H1 (cell line): ENCODE measurements around the gene SIK2. TPM values are rescaled to one million over a fixed set of nuclear protein-coding genes. Genes with fewer than 3 reads are reported as not detected.

Source experiments
- BACH1 ChIP-seq: IDR thresholded peaks from 2 replicates; pipeline ENCODE4 v1.6.1; 2012; ENCODE audit warnings: low read length, improper control_type of control experiment
- FOSL1 ChIP-seq: IDR thresholded peaks from 2 replicates; pipeline ENCODE4 v1.6.1; 2011; ENCODE audit warnings: mild to moderate bottlenecking, low read depth, low read length, moderate library complexity; ENCODE audit not compliant: insufficient read depth
- GABPA ChIP-seq: IDR thresholded peaks from 2 replicates; pipeline ENCODE4 v1.6.1; 2011; ENCODE audit warnings: mild to moderate bottlenecking, low read length, moderate library complexity, borderline replicate concordance; ENCODE audit not compliant: insufficient read depth
- KDM4A ChIP-seq: IDR thresholded peaks from one replicate; pipeline ENCODE4 v1.7.1; 2012; ENCODE audit warnings: low read depth, mild to moderate bottlenecking, moderate library complexity, low read length, inconsistent platforms; ENCODE audit not compliant: severe bottlenecking
- NRF1 ChIP-seq: IDR thresholded peaks from 2 replicates; pipeline ENCODE4 v1.6.1; 2011; ENCODE audit warnings: mild to moderate bottlenecking, low read depth, low read length, improper control_type of control experiment
- POLR2AphosphoS5 ChIP-seq: IDR thresholded peaks from 2 replicates; pipeline ENCODE4 v1.6.1; 2011; ENCODE audit warnings: low read depth, low read length
- polyA plus RNA-seq, 7 experiments: library from polyadenylated mRNA; depleted of rRNA in 3 of 7; stranded (reverse) in 5 of 7; unstranded in 2 of 7; fragments of >200 nt in 5 of 7; fragments of 200-250 nt in 2 of 7; gene quantifications; 1 replicate in 5 of 7; 2 replicates in 1 of 7; 4 replicates in 1 of 7; pipeline versions ENCODE4 v1.2.1 to v1.2.3, GENCODE V29; 2011 to 2013; ENCODE audit warnings: missing spikeins in 2 of 7, mixed read lengths in 2 of 7
- total RNA-seq: library from RNA; stranded (reverse); fragmentation: NEBNext Ultra II Directional; extraction: Animal tissue kit (Norgen Biotek cat#: 25700); gene quantifications from 2 replicates; pipeline ENCODE4 v1.2.1, GENCODE V29; 2021
- TF ChIP-seq, protein P1 (sequence below): IDR thresholded peaks from 2 replicates; pipeline ENCODE4 v1.6.1; 2011; ENCODE audit warnings: low read depth, mild to moderate bottlenecking, low read length; ENCODE audit not compliant: insufficient read depth

SIK2 gene
- total and polyA plus RNA-seq, 2 of the 8 experiments (the other 6 are each of a cell fraction or from before 2014, with no cell fraction given), result 8.8 to 11.2 TPM

DNA sequence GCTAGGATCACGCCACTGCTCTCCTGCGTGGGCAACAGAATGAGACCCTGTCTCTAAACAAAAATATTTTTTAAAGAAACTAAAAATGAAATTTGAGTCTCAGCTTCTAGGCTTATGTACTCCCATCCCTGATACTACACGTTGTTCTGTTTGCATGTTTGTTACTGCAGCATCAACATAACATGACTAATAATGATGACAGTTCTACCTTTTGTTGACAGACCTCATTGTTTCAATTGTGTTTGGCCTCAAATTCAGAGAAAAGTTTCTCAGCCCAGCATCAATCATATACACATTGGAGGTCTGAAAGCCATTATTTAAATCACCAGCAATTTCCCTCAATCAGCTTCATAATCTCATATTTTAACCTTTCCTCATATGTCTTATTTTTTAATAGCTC is 40.9 kb upstream of the SIK2 start (continued):
- no peak for TF ChIP-seq FOSL1
- TF ChIP-seq BACH1, result no peak
- no peak for TF ChIP-seq GABPA
- no peak for TF ChIP-seq NRF1
- TF ChIP-seq, protein P1, sequence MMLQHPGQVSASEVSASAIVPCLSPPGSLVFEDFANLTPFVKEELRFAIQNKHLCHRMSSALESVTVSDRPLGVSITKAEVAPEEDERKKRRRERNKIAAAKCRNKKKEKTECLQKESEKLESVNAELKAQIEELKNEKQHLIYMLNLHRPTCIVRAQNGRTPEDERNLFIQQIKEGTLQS, result no peak
- no peak for TF ChIP-seq POLR2AphosphoS5
- no peak for TF ChIP-seq KDM4A
- TF ChIP-seq, all 59 proteins: peak for 0
